Jurkat, Clone E6-1 (cell line): ENCODE measurements around the gene SLC45A2.
"Not testable (repeated sequence)": the region's sequence is repeated elsewhere in the genome, so short reads cannot be mapped to it uniquely, and the experiment has no call there.

Experiments
- DNase-seq: peaks from one replicate; pipeline ENCODE4 v3.0.0-alpha.2; 2011; ENCODE audit warnings: low read depth, low spot score
- H3K4me3 ChIP-seq: 2 replicates; pipeline ENCODE4 v1.5.1; 2011; ENCODE audit warnings: mild to moderate bottlenecking, low read length, control low read depth, moderate library complexity

SLC45A2 gene

GRCh38 chr5:33975852-33976251 lies 8.6 kb downstream of the SLC45A2 start:
- H3K4me3 ChIP-seq, result no peak overlapping the region
- no peak for DNase-seq

- peak; percentile 44 for DNase-seq
Measured at GRCh38 chr5:33973271-33973670, 11.2 kb downstream of the SLC45A2 start.

GRCh38 chr5:33969572-33970452 lies 14.7 kb downstream of the SLC45A2 start:
- peak; percentile 49 for DNase-seq
- no peak overlapping the region for H3K4me3 ChIP-seq

More at GRCh38 chr5:33973271-33973670, 11.2 kb downstream of the SLC45A2 start:
- H3K4me3 ChIP-seq, result no peak overlapping the region

- DNase-seq, result no peak
Measured at GRCh38 chr5:33968211-33969005, 16.1 kb downstream of the SLC45A2 start.

GRCh38 chr5:33966805-33967204 lies 17.7 kb downstream of the SLC45A2 start:
- no peak for DNase-seq
- H3K4me3 ChIP-seq, result no peak overlapping the region

More at GRCh38 chr5:33968211-33969005, 16.1 kb downstream of the SLC45A2 start:
- H3K4me3 ChIP-seq, result no peak overlapping the region

GRCh38 chr5:33964132-33964700 lies 20.3 kb downstream of the SLC45A2 start:
- no peak overlapping the region for H3K4me3 ChIP-seq
- no peak for DNase-seq

- no peak for DNase-seq
- no peak overlapping the region for H3K4me3 ChIP-seq
Measured at GRCh38 chr5:33958176-33958575, 26.3 kb downstream of the SLC45A2 start.

GRCh38 chr5:33957577-33958150 lies 26.8 kb downstream of the SLC45A2 start:
- no peak overlapping the region for H3K4me3 ChIP-seq
- no peak for DNase-seq

- H3K4me3 ChIP-seq, DNase-seq: not testable (repeated sequence)
Measured at GRCh38 chr5:33952175-33952574, 32.3 kb downstream of the SLC45A2 start.

GRCh38 chr5:33944543-33945132 lies 39.9 kb downstream of the SLC45A2 start:
- DNase-seq, result no peak

GRCh38 chr5:33941090-33941489 lies 43.4 kb downstream of the SLC45A2 start:
- DNase-seq, result no peak
- no peak overlapping the region for H3K4me3 ChIP-seq

More at GRCh38 chr5:33944543-33945132, 39.9 kb downstream of the SLC45A2 start:
- no peak overlapping the region for H3K4me3 ChIP-seq

- DNase-seq, result no peak
- H3K4me3 ChIP-seq, result no peak overlapping the region
Measured at GRCh38 chr5:33939556-33940262, 44.8 kb downstream of the SLC45A2 start.

- no peak for DNase-seq
- H3K4me3 ChIP-seq, result no peak overlapping the region
Measured at GRCh38 chr5:33938881-33939280, 45.6 kb downstream of the SLC45A2 start.

- H3K4me3 ChIP-seq, result no peak overlapping the region
- DNase-seq, result no peak
Measured at GRCh38 chr5:33938507-33938796, 46.0 kb downstream of the SLC45A2 start.

- no peak overlapping the region for H3K4me3 ChIP-seq
- no peak for DNase-seq
Measured at GRCh38 chr5:33937707-33938506, 46.6 kb downstream of the SLC45A2 start.

GRCh38 chr5:33937017-33937706 lies 47.3 kb downstream of the SLC45A2 start:
- DNase-seq, result no peak
- H3K4me3 ChIP-seq, result no peak overlapping the region

- no peak for DNase-seq
Measured at GRCh38 chr5:33936381-33937016, 48.0 kb downstream of the SLC45A2 start, which contains the start of gene RXFP3. TSS of gene RXFP3 (plus strand) at chr5:33936386. CDS start at chr5:33936741, 355 bp downstream.

More at GRCh38 chr5:33936381-33937016, 48.0 kb downstream of the SLC45A2 start, which contains the start of gene RXFP3:
- H3K4me3 ChIP-seq, result no peak within 1 kb of the TSS
